NCI-H345 (cell line): ENCODE measurements around the gene SHISA6.

Experiments
- DNase-seq: peaks from one replicate; lab custom pipeline; 2025; lab: John Stamatoyannopoulos, UW

Gene SHISA6

DNA sequence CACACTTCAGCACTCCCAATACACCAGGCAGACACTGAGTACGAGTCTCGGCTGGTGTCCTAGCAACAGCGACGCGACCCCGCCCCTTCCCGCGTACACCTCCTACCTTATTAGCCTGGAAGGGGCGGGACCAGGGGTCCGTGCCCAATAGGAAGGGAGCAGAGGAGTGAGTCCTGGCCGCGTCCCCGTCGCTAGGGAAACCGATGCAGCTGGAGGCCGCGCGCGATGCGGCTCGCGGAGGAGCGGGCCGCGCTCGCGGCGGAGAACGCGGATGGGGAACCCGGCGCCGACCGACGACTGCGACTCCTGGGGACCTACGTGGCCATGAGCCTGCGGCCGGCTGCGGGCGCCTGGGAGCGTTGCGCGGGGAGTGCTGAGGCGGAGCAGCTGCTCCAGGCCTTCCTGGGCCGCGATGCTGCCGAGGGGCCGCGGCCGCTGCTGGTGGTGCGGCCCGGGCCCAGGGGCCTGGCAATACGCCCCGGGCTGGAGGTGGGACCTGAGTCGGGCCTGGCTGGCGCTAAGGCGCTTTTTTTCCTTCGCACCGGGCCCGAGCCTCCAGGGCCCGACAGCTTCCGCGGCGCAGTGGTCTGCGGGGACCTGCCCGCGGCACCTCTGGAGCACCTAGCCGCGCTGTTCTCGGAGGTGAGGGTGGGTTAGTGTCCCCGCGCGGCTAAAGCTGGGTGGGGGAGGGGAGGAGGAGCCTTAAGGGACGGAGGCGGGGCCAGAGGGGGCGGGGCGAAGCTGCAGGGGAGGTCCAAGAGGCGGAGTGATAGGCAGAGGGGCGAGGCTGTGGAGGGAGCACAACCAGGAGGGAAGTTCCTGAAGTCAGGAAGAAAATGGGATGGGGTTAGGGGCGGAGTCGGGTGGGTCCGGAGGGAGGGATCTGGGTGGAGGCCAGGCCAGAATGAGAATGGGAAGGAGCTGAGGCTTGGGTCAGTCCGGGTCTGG, 357.5 kb downstream of the SHISA6 start, which contains the start of gene DNAH9:
DNAH9 (plus strand) TSS at position 197 of the 948 bp plus-strand sequence; CDS start at position 226, 29 bp downstream.
- DNase-seq, result peak; percentile 95

DNA sequence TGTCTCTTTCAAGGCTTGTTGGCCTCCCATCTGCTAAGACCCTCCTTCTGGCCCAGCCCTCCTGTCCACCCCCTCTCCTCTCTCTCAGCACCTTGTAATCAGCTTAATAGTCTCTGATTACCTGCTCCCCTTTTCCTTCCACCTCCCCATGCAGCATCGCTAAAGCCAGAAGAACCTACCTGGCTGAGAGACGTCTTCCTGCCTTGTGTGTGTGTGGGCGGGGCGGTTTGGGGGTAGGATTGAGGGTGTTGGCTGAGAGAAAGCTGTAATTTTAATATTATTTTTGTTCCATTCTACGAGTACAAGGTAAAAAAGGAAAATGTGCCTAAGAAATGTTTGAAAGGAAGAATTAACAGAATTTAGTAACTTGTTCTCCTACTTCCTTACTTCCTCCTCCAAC, 360.6 kb downstream of the SHISA6 start:
- DNase-seq, result no peak

DNA sequence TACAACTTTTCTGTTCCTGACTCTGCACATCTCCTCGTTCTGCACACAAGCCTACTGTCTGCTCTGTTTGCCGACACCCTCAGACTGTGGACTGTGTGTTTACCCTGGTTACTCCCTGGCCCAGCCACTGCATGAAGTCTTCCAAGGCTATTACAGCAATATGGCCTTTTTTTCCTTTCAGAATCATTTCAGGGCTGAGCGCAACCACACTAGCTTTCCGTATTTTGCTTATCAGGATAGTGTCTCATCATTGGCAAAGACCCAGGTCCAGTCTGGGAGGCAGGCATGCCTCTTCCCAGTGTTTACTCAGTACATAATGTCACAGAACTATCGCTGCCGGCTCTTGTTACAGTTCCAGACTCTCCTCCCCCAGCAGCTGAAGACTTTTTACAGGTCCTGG, 367.4 kb downstream of the SHISA6 start:
- peak; percentile 74 for DNase-seq

DNA sequence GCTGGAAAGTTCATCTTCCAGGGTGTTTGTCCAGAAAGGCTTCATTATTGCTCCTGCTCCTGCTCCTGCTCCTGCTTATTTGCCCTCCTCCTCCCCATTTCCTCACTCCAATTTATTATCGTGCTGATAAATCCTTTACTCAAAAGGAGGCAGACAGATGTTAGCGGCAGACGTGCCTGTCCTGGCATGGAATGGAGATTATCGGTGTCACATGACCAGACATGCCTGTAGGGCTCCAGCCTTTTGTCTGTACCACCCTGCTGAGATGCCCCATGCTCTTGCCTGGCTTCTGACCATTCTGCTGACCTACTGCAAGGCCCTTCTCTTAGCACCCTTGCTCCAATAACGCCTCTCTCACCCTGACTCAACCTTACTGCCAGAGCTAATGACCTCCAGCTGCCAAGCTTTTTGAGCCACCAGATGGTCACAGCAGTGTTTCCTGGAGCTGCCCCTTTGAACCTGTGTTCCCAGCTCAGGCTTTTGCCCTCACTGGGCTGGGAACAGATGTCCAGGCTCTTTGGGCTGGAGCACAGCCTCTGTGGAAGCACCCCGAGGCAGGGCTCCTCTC, 370.1 kb downstream of the SHISA6 start:
- DNase-seq, result no peak

DNA sequence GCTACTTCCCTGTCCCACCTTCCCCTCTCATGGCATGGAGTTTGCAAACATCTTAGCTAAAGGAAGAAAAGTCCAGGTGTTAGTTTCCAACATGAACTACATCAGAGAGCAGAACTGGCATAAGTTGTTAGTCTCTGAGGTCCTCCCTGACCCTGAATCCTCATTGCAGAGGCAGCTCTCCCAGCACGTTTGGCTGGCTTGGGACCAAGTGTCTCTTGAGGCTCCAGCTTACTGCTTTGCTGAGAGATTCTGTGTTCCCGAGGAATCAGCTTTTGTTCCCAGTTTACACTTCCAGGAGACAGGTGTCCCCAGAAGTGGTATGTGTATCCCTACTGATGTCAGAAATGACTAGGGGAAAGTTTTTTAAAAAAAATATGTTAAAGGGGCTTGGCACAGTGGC, 371.9 kb downstream of the SHISA6 start:
- no peak for DNase-seq
